T-helper 22 cell (primary cell): ENCODE data around the gene CDC25B.

ENCODE experiments used
- DNase-seq: peaks from one replicate; pipeline ENCODE4 v3.0.0-alpha.2; 2020; ENCODE audit warnings: low read depth

Gene CDC25B

DNA sequence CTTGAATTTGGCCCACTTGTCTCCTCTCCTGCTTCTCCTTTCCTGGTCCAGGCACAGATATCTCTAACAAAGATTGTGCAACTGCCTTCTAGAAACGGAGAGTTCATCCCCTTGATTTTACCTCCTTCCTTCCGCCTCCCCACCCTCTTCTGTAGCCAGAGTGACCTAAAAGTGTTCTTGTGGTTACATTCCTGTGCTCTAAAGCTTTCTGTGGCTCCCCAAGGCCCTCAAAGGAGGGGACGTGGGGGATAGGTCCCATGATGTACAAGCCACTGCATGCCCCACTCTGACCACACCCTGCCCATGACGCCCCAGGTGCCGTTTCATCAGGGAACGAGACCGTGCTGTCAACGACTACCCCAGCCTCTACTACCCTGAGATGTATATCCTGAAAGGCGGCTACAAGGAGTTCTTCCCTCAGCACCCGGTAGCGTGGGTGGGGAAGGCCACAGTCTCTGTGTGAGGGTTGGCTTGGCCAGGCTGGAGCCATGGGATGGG lies 8.2 kb downstream of the CDC25B start:
- no peak for DNase-seq

DNA sequence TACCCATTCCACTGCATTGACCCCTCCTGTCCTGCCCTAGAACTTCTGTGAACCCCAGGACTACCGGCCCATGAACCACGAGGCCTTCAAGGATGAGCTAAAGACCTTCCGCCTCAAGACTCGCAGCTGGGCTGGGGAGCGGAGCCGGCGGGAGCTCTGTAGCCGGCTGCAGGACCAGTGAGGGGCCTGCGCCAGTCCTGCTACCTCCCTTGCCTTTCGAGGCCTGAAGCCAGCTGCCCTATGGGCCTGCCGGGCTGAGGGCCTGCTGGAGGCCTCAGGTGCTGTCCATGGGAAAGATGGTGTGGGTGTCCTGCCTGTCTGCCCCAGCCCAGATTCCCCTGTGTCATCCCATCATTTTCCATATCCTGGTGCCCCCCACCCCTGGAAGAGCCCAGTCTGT lies 8.7 kb downstream of the CDC25B start:
- no peak for DNase-seq

- no peak for DNase-seq
Measured at GRCh38 chr20:3808544-3808943, 12.4 kb downstream of the CDC25B start.

DNA sequence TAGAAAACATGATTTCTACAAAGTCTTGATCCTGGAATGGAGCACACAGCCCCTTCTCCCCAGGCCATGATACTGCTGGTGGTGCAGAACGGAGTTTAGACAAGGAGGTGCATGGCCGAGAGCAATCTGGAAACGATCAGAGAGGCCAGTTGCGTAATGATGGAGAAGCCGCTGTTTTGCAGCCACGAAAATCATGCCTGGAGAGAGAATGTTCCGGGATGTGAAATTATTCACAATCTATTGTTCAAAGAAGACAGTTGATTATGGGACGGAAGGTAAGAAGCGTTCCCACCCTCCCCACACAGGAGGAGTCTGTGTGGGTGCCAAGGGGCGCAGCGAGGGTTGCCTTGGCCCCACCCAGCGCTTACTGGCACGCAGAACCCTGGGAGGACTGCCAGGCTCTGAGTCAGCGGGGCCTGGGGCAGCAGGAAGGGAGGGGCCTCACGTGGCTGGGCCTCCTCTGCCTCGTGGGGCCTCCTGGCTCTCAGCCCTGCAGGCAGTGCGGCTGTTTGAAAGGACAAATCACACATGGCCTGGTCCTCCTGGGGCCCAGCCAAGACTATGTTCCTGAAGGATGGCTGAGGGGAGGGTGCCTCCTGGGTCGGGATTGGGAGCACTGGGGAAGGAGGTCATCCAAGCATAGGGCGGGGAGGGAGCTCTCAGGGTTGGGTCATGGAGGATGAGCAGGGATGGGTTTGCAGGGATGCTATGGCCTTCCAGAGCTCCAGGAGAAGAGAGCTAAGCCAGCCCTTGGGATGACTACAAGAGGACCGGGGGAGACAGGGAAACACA lies 15.6 kb downstream of the CDC25B start:
- DNase-seq, result peak; percentile 94

DNA sequence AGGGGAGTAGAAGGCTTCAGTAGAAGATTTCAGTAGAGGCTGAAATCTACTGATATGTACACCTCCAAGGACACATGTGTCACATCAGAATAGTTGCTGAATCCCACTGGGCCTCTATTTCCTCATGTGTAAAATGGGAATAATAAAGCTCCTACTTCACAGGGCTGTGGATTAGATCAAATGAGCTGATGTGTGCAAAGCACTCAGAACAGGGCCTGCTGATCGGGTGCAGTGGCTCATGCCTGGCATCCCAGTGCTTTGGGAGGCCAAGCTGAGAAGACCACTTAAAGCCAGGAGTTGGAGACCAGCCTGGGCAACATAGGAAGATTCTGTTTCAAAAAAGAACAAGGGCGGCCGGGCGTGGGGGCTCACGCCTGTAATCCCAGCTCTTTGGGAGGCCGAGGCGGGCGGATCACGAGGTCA lies 16.2 kb downstream of the CDC25B start:
- DNase-seq, result no peak

GRCh38 chr20:3812975-3813847 lies 17.1 kb downstream of the CDC25B start:
- DNase-seq, result no peak

- DNase-seq, result peak; percentile 60
Measured at GRCh38 chr20:3813848-3814581, 17.9 kb downstream of the CDC25B start.

GRCh38 chr20:3814928-3815495 lies 18.9 kb downstream of the CDC25B start:
- DNase-seq, result no peak

DNA sequence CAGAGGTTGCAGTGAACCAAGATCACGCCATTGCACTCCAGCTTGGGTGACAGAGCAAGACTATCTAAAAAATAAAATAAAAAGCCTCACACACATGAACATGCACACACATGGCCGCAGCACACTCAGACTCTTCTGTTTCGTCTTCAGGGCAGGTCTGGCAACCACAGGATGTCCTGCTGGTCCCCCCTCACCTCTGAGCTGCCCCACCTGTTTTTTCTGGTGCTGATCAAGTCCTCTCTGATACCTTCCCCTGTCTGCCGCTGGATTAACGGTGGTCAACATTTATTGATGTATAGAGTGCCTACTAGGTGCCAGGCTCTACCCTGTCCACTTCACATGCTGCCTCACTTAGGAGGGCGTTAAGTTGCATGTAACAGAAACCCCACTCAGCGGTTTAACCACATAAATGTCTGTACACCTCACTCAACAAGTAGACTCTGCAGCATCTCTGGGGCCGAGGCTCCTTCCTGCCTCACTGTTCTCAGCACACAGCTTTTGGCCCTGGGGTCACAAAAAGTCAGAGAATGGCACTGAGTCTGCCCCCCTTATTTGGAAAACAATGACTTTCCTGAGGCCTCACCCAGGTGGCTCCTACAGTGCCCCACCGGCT lies 19.7 kb downstream of the CDC25B start:
- DNase-seq, result no peak

DNA sequence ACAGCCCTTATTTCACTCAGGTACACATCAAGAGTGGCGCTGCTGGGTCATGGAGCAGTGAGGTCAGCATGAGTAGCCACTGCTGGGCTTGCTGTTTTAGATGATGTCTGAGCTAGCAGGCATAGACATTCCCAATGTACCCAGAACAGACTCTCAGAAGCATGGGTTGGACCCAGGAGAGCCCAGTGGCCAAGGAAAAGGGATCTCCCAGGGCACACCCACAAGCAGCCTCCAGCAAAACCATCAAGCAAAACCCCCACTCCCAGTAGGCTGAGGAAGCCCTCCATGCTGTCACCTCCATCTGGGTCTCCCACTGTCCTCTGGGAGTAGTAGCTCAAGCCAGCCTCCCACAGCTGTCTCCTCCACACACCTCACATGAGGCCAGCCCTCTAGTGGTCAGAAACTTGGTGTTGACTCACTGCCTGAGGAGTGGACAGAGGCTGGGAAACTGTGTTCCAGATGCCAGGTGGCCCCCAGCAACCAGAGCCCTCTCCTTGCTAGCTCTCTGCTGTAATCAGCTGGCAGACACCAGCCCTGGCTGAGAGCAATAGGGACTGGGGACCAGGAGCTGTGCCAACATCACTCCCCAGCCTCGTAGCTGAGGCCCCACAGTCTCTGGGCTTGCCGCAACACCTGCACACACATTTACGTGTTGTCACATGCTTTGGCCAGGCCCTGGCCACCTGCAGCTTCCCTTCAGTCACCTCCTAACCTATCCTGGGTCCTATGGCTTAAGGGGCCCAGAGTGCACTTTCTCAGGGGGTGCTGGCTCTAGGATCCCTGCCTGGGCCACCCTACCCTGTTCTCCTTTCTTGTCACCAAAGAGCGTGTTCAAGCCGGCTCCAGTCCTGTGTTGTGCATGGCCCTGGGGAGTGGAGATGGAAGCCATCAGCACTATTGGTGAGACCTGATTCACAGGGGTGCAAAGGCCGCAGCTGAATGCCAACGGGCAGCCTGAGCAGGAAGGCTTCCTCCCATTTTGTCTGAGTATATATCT lies 22.3 kb downstream of the CDC25B start:
- no peak for DNase-seq

- no peak for DNase-seq
Measured at GRCh38 chr20:3819411-3820047, 23.4 kb downstream of the CDC25B start.

GRCh38 chr20:3820048-3820900 lies 24.2 kb downstream of the CDC25B start, which contains the start of gene AP5S1:
AP5S1 (plus strand) TSS chr20:3820547; CDS start chr20:3822118, 1,571 bp downstream.
- DNase-seq, result peak; percentile 87

DNA sequence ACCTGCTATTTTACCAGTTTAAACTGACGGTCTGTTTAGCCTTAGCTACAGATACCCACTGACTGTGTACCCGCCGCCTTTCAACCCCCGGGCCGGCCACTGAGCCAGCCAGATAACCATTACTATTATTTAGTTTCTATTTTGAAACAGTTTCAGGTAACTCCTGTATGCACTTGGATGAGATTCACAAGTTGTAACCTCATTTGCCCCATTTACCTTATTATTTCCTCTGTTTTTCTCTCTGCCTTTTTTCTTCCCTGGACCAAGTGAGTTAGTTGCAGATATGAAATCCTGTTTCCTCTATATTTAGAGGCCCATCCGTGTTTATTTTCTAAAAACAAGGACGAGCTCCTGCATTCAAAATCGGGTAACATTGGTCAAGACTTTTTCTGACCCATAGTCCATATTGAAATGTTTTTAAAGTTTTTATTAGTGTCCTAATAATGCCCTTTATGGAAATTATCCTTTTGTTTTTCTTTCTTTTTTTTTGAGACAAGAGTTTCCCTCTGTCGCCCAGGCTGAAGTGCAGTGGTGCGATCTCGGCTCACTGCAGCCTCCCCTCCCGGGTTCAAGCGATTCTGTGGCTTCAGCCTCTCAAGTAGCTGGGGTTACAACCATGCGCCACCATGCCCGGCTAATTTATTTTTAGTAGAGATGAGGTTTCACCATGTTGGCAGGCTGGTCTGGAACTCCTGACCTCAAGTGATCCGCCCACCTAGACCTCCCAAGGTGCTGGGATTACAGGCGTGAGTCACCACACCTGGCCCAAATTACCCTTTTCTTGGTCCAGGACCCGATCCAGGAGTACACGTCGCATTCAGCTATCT lies 25.0 kb downstream of the CDC25B start:
- no peak for DNase-seq

GRCh38 chr20:3821996-3822395 lies 25.9 kb downstream of the CDC25B start:
- DNase-seq, result no peak

DNA sequence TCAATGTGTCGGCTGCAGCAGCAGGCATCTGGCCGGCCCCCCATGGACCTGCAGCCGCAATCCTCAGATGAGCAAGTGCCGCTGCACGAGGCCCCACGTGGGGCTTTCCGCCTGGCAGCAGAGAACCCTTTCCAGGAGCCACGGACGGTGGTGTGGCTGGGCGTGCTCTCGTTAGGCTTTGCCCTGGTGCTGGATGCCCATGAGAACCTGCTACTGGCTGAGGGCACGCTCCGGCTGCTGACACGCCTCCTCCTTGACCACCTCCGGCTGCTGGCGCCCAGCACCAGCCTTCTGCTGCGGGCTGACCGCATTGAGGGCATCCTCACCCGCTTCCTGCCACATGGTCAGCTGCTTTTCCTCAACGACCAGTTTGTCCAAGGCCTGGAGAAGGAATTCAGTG lies 27.8 kb downstream of the CDC25B start:
- DNase-seq, result no peak

GRCh38 chr20:3825526-3825925 lies 29.4 kb downstream of the CDC25B start:
- no peak for DNase-seq

- DNase-seq, result no peak
Measured at GRCh38 chr20:3826420-3826819, 30.3 kb downstream of the CDC25B start.

DNA sequence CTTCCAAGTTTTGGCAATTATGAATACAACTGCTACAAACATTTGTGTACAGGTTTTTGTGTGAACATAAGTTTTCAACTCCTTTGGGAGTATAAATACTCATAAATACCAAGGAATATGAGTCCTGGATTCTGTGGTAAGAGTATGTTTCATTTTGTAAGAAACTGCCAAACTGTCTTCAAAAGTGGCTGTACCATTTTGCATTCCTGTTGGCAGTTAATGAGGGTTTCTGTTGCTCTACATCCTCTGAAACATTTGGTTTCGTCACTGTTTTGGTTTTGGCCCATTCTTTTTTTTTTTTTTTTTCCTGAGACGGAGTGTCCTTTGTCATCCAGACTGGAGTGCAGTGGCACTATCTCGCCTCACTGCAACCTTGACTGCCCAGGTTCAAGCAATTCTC lies 32.7 kb downstream of the CDC25B start:
- no peak for DNase-seq
